Forelimb muscle (tissue), 1 donor: ENCODE measurements around the gene PADI4. TPM values are rescaled to one million over a fixed set of nuclear protein-coding genes. Genes with fewer than 3 reads are reported as not detected.
"Not testable (repeated sequence)": the region's sequence is repeated elsewhere in the genome, so short reads cannot be mapped to it uniquely, and the experiment has no call there.

Experiments used
- DNase-seq: peaks from one replicate; pipeline ENCODE4 v3.0.0-alpha.2; 2013; ENCODE audit warnings: low read depth
- polyA plus RNA-seq: library from polyadenylated mRNA; unstranded; fragments of 120-200 nt; gene quantifications from one replicate; pipeline ENCODE4 v1.2.1, GENCODE V29; 2013; ENCODE audit not compliant: insufficient read length

Gene PADI4
- polyA plus RNA-seq, 1 donor: 0.96 TPM

GRCh38 chr1:17314491-17314971 lies 6.5 kb downstream of the PADI4 start:
- DNase-seq: no peak

- DNase-seq: no peak
These were observed 7.6 kb downstream of the PADI4 start for GRCh38 chr1:17315542-17316130.

- no peak for DNase-seq
These were observed 8.7 kb downstream of the PADI4 start for GRCh38 chr1:17316704-17317103.

- DNase-seq: no peak
These were observed 10.3 kb downstream of the PADI4 start for GRCh38 chr1:17318262-17318661.

- no peak for DNase-seq
These were observed 11.8 kb downstream of the PADI4 start for GRCh38 chr1:17319561-17320350.

- DNase-seq: not testable (repeated sequence)
These were observed 13.9 kb downstream of the PADI4 start for GRCh38 chr1:17321857-17322390.

- no peak for DNase-seq
These were observed 20.9 kb downstream of the PADI4 start for GRCh38 chr1:17328855-17329254.

- DNase-seq: no peak
These were observed 21.6 kb downstream of the PADI4 start for GRCh38 chr1:17329610-17330009.

GRCh38 chr1:17330856-17331255 lies 22.9 kb downstream of the PADI4 start:
- no peak for DNase-seq

- no peak for DNase-seq
These were observed 25.1 kb downstream of the PADI4 start for GRCh38 chr1:17333081-17333480.

- no peak for DNase-seq
These were observed 28.1 kb downstream of the PADI4 start for GRCh38 chr1:17335821-17336710.

GRCh38 chr1:17338706-17339493 lies 30.9 kb downstream of the PADI4 start:
- no peak for DNase-seq

GRCh38 chr1:17339521-17339920 lies 31.5 kb downstream of the PADI4 start:
- no peak for DNase-seq

GRCh38 chr1:17340358-17340757 lies 32.4 kb downstream of the PADI4 start:
- DNase-seq: no peak

- DNase-seq: no peak
These were observed 34.0 kb downstream of the PADI4 start for GRCh38 chr1:17342014-17342441.

GRCh38 chr1:17345506-17345905 lies 37.5 kb downstream of the PADI4 start:
- DNase-seq: not testable (repeated sequence)

- DNase-seq: no peak
These were observed 38.2 kb downstream of the PADI4 start for GRCh38 chr1:17346046-17346789.

GRCh38 chr1:17347769-17348592 lies 40.0 kb downstream of the PADI4 start:
- no peak for DNase-seq

GRCh38 chr1:17348593-17349234 lies 40.7 kb downstream of the PADI4 start:
- no peak for DNase-seq
